ENCODE measurements around the gene TRAPPC3. TPM values are rescaled to one million over a fixed set of nuclear protein-coding genes. Genes with fewer than 3 reads are reported as not detected.

Gene TRAPPC3
- total RNA-seq, 2 experiments from 2014 or later, result 50.3 to 60.4 TPM

DNA sequence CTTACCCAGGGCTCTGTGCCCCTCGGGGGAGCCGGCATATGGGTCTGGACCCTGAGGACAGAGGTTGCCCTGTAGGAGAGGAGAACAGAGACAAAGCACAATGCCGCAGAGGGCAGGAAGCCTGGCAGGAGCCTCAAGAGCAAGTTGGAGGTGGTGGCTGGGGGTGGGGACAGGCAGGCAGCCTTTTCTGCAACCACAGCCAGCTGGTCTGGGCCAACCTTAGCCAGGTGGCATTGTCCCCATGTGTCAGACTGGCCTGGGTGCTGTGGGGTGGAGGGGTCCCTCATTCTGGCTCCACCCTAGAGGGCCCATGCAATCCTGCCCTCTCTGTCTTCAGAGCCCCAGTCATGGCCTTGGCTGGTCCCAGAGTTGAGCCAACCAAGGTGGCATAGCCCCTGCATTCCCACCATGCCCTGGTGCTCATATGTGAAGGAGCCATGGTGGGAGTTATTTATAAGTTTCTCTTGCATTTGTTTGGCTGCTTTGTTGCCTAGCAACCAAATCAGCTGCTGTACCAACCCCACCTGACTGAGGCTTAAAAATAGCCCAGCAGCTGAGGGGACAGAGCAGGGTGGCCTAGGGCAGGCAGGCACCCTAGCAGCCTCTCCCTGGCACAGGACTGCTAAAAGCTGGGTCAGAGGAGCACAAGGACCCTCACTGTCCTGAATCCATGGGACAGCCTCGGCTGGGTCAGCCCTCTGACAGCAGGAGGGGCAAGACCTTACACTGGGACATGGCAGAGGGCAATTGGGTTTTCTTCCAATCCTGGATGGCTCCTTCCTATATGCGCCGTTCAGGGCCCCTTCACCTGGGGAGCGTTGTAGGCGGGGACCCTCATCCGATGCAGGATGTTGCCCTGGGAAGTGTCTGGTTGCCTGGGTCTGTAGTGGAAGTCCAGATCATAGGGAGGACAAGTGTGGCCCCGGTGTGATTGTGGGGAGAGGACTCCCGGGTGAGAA, 26.1 kb upstream of the TRAPPC3 start:
- POLR2A ChIA-PET, result interaction anchor here (1.2 kb wide), 1 partner anchor 48 kb away, joined by 3 read pairs; no protein-coding TSS in a partner anchor

DNA sequence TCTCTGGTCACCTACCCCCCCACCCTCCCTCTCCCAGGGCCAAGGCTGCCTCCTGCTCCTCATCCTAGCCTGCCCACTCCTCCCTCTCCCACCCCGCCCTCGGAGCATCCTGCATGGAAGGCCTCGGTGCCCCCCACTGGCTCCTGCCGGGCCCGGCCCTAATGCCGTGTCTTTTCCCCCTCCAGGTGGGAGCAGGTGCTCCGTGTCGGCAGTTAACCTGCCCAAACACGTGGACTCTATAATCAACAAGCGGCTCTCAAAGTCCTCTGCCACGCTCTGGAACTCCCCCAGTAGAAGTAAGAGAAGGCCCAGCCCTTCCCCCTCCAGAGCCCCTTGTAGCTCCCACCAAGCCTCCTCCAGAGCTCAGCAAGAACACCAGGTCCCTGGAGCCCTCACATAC, 25.4 kb upstream of the TRAPPC3 start:
- BruUV-seq (replicated peaks), result no TSS peak
- Histone ChIP-seq H3K4me2 (ENCODE audit: low read length) (peak overlapping the region; percentile 32; the same call in 1 of the 2 replicates), H3K27ac (ENCODE audit: low read depth, low read length, poor library complexity, severe bottlenecking) (peak overlapping the region; percentile 12), H3K4me3 (ENCODE audit: low read depth, low read length, poor library complexity, severe bottlenecking) (no peak overlapping the region), H3K4me1 (ENCODE audit: insufficient read depth, low read length, poor library complexity, severe bottlenecking) (peaks cover 17% of the 10 kb centered on the region), H3K9me3 (ENCODE audit: low read length) (no peaks in the 10 kb centered on the region), H4K20me1 (ENCODE audit: insufficient read depth, low read length) (no peaks in the 10 kb centered on the region), H3K9me2 (ENCODE audit: insufficient read depth, low read length) (no peaks in the 10 kb centered on the region), H2AFZ (ENCODE audit: low read length) (no peak overlapping the region), H3K36me3 (ENCODE audit: insufficient read depth, low read length) (peaks cover 93% of the 10 kb centered on the region), H3K79me2 (ENCODE audit: insufficient read depth, low read depth, low read length) (no peaks in the 10 kb centered on the region)
- TF ChIP-seq, protein P1, sequence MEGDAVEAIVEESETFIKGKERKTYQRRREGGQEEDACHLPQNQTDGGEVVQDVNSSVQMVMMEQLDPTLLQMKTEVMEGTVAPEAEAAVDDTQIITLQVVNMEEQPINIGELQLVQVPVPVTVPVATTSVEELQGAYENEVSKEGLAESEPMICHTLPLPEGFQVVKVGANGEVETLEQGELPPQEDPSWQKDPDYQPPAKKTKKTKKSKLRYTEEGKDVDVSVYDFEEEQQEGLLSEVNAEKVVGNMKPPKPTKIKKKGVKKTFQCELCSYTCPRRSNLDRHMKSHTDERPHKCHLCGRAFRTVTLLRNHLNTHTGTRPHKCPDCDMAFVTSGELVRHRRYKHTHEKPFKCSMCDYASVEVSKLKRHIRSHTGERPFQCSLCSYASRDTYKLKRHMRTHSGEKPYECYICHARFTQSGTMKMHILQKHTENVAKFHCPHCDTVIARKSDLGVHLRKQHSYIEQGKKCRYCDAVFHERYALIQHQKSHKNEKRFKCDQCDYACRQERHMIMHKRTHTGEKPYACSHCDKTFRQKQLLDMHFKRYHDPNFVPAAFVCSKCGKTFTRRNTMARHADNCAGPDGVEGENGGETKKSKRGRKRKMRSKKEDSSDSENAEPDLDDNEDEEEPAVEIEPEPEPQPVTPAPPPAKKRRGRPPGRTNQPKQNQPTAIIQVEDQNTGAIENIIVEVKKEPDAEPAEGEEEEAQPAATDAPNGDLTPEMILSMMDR (conservative IDR thresholded peaks at IDR 0.05; ENCODE audit: low read length), result no peak
- no peak for TF ChIP-seq EZH2phosphoT487 (IDR thresholded peaks at IDR 0.05; ENCODE audit: borderline replicate concordance, low read depth, low read length)
- intact Hi-C loops (cut with micrococcal nuclease; ENCODE audit: unreplicated experiment), result no loop called here
- ChIA-PET POLR2A (interaction anchor here (1.2 kb wide), 1 partner anchor 48 kb away, joined by 3 read pairs; no protein-coding TSS in a partner anchor), CTCF (ENCODE audit: unreplicated experiment) (no interaction called here)
- DNase-seq (ENCODE audit: low spot score), result no peak

More for the DNA sequence above, 26.1 kb upstream of the TRAPPC3 start:
- Histone ChIP-seq H4K20me1 (ENCODE audit: insufficient read depth, low read length) (no peaks in the 10 kb centered on the region), H3K4me1 (ENCODE audit: insufficient read depth, low read length, poor library complexity, severe bottlenecking) (peaks cover 17% of the 10 kb centered on the region), H2AFZ (ENCODE audit: low read length) (no peak overlapping the region), H3K4me2 (ENCODE audit: low read length) (peak overlapping the region; percentile 32; the same call in 1 of the 2 replicates), H3K9me3 (ENCODE audit: low read length) (no peaks in the 10 kb centered on the region), H3K27ac (ENCODE audit: low read depth, low read length, poor library complexity, severe bottlenecking) (peak overlapping the region; percentile 12), H3K36me3 (ENCODE audit: insufficient read depth, low read length) (peaks cover 95% of the 10 kb centered on the region), H3K9me2 (ENCODE audit: insufficient read depth, low read length) (no peaks in the 10 kb centered on the region), H3K79me2 (ENCODE audit: insufficient read depth, low read depth, low read length) (no peaks in the 10 kb centered on the region), H3K4me3 (ENCODE audit: low read depth, low read length, poor library complexity, severe bottlenecking) (no peak overlapping the region)
- CTCF ChIA-PET (ENCODE audit: unreplicated experiment), result no interaction called here
- intact Hi-C loops (cut with micrococcal nuclease; ENCODE audit: unreplicated experiment), result no loop called here
- DNase-seq (ENCODE audit: low spot score), result peak; percentile 68
- TF ChIP-seq, protein P1 (conservative IDR thresholded peaks at IDR 0.05; ENCODE audit: low read length), result no peak
- TF ChIP-seq EZH2phosphoT487 (IDR thresholded peaks at IDR 0.05; ENCODE audit: borderline replicate concordance, low read depth, low read length), result no peak
- BruUV-seq (replicated peaks), result no TSS peak

DNA sequence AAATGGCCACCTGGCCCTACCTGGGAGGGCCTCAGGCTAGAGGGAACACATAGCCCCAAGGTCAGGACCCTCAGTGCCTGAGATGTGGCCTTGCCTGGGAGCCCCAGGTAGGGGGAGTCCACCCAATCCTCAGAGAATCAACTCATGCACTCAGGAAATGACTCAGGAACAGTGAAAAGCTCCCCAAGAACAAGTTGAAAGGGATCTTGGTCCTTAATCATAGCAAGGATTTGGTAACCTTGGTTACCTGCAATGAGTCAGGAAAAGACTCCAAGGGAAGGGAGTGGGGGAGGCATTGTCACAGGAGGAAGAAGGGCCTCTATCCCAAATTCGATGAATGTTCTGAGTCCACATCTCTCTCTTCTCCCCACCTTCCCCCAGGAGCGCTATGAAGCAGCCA, 23.7 kb upstream of the TRAPPC3 start:
- POLR2A ChIA-PET, result no interaction called here
- H3K36me3 ChIP-seq (ENCODE audit: insufficient read depth, low read length), result peaks cover 80% of the 10 kb centered on the region

More for the DNA sequence above, 23.7 kb upstream of the TRAPPC3 start:
- H4K20me1 ChIP-seq (ENCODE audit: insufficient read depth, low read length), result no peaks in the 10 kb centered on the region
- H3K27ac ChIP-seq (ENCODE audit: low read depth, low read length, poor library complexity, severe bottlenecking), result no peak overlapping the region
- no peak overlapping the region for H3K4me3 ChIP-seq (ENCODE audit: low read depth, low read length, poor library complexity, severe bottlenecking)
- no peak overlapping the region for H3K4me2 ChIP-seq (ENCODE audit: low read length)
- H3K9me3 ChIP-seq (ENCODE audit: low read length), result no peaks in the 10 kb centered on the region
- peaks cover 17% of the 10 kb centered on the region for H3K4me1 ChIP-seq (ENCODE audit: insufficient read depth, low read length, poor library complexity, severe bottlenecking)
- intact Hi-C loops (cut with micrococcal nuclease; ENCODE audit: unreplicated experiment), result no loop called here
- BruUV-seq (replicated peaks), result no TSS peak
- CTCF ChIA-PET (ENCODE audit: unreplicated experiment), result no interaction called here
- TF ChIP-seq EZH2phosphoT487 (IDR thresholded peaks at IDR 0.05; ENCODE audit: borderline replicate concordance, low read depth, low read length), result no peak
- TF ChIP-seq, protein P1 (conservative IDR thresholded peaks at IDR 0.05; ENCODE audit: low read length), result no peak
- H2AFZ ChIP-seq (ENCODE audit: low read length), result no peak overlapping the region
- H3K9me2 ChIP-seq (ENCODE audit: insufficient read depth, low read length), result no peaks in the 10 kb centered on the region
- peaks cover 3% of the 10 kb centered on the region; the same call in 1 of the 2 replicates for H3K79me2 ChIP-seq (ENCODE audit: insufficient read depth, low read depth, low read length)
- DNase-seq (ENCODE audit: low spot score), result no peak
